ENCODE results near the gene HDAC11. TPM values are rescaled to one million over a fixed set of nuclear protein-coding genes. Genes with fewer than 3 reads are reported as not detected.

Gene HDAC11
- total and polyA plus RNA-seq, 2 donors: 7.4 to 27.1 TPM

DNA sequence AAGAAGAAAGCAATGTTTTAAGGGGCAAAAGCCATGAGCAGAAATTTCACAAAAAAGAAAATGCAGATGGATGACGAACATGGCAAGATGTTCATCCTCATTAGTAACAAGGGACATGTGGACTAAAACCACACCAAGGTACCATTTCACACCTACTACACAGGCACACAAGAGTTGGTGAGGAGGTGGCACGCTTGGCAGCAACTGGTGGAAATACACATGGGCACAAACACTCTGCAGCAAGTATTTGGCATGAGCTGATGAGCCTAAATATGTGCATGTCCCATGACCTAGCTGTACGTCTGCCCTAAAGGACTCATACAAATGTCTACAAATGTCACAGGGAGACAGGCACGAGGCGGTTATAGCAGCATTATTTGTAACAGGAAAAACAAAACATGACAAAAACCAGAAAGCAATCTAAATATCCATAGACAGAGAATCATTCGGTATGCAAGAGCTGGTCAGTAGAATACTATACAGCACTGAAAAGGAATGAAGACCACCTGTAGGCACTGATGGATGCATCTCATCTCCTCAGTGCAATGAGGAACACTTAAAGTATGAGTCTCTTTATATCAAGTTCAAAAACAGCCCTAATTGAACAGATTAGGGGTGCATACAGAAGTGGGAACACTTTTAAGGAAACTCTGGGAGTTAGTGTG, 57.3 kb downstream of the HDAC11 start:
- H3K27ac ChIP-seq (ENCODE audit: low read depth): no peak overlapping the region
- H3K4me1 ChIP-seq (ENCODE audit: insufficient read depth): no peaks in the 10 kb centered on the region
- DNase-seq (ENCODE audit: extremely low spot score): no peak
- no peaks in the 10 kb centered on the region for H3K36me3 ChIP-seq (ENCODE audit: insufficient read depth)
- no peak overlapping the region for H3K4me3 ChIP-seq (ENCODE audit: low read depth, low read length)
- WGBS: 94% methylated on average over 6 of the region's 6 CpGs

DNA sequence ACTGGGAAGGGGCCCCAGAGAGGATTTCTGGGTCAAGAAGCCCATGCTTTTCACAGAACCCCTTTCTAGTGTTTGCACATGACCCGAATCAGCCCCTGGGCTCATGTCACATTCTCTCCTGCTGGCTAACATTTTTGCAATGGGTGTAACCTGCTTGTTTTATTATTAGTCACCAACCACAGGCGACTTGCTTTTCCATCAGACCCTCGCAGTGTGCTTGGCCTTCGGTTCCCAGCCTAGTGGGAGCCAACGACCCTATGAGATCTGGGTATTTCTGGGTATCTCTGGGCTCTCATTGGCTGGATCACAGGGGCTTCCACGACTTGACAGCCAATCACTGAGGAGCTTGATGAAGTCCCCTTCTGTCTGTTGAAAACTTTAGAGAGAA, 57.8 kb downstream of the HDAC11 start:
- WGBS: 54% methylated on average over 6 of the region's 6 CpGs
- no peak for DNase-seq (ENCODE audit: extremely low spot score)
- H3K36me3 ChIP-seq (ENCODE audit: insufficient read depth): no peaks in the 10 kb centered on the region

DNA sequence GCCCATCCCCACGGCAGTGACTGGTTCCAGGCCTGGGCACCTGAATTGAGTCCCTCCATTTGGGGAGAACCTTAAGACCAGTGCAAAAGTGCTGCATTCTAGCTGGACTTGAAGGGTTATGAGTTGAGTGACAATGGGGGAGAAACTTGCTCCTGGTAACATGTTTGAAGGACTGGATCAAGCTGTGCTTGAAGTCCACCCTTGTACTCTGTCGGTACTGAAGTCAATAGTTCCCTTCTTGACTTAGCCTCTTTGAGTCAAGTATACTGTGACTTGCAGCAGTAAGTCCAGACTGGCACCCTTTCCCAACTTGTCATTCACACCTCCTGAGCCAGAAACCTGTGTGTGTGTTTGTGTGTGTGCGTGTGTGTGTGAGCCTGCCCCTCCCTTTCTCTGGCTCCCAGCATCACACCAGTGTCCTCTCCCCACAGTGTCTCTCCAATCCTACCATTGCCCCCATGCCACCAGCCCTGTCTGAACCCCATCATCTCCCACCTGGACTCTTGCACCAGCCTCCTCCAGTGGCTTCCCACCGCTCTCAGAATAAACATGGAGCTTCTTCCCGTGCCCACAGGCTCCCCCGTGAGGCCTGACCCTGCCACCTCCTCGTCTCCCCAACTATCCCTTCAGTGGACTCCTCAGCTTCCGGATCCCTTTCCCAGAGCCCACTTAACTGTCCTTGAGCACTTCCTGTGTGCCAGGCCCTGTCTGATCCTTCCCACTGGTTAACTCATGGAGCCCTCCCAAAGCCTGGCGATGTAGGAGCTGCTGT, 58.6 kb downstream of the HDAC11 start:
- Histone ChIP-seq H3K4me1 (ENCODE audit: insufficient read depth) (no peaks in the 10 kb centered on the region), H3K27ac (ENCODE audit: low read depth) (no peak overlapping the region), H3K36me3 (ENCODE audit: insufficient read depth) (no peaks in the 10 kb centered on the region), H3K4me3 (ENCODE audit: low read depth, low read length) (no peak overlapping the region)
- WGBS: 84% methylated on average over 9 of the region's 9 CpGs
- DNase-seq (ENCODE audit: extremely low spot score): no peak

More for the DNA sequence above, 57.8 kb downstream of the HDAC11 start:
- Histone ChIP-seq H3K27ac (ENCODE audit: low read depth) (no peak overlapping the region), H3K4me1 (ENCODE audit: insufficient read depth) (no peaks in the 10 kb centered on the region), H3K4me3 (ENCODE audit: low read depth, low read length) (no peak overlapping the region)

DNA sequence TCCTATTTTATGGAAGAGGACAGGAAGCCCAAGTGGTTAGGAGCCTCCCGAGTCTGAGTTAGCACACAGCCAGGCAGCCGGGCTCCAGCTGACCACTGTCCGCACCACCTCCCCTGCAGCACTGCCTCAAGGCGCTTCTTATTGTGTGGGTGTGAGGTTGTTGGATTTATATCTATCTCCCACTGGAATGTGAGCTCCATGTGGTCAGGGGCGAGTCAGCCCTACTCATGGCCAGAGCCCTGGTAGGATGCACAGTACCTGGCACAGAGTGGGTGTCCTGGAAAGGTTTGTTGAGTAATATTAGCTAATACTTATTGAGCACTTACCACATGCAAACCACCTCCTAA, 59.2 kb downstream of the HDAC11 start:
- no peaks in the 10 kb centered on the region for H3K4me1 ChIP-seq (ENCODE audit: insufficient read depth)
- no peak for DNase-seq (ENCODE audit: extremely low spot score)
- H3K36me3 ChIP-seq (ENCODE audit: insufficient read depth): no peaks in the 10 kb centered on the region
- 75% methylated on average over 5 of the region's 5 CpGs for WGBS
- H3K27ac ChIP-seq (ENCODE audit: low read depth): no peak overlapping the region
- no peak overlapping the region for H3K4me3 ChIP-seq (ENCODE audit: low read depth, low read length)

DNA sequence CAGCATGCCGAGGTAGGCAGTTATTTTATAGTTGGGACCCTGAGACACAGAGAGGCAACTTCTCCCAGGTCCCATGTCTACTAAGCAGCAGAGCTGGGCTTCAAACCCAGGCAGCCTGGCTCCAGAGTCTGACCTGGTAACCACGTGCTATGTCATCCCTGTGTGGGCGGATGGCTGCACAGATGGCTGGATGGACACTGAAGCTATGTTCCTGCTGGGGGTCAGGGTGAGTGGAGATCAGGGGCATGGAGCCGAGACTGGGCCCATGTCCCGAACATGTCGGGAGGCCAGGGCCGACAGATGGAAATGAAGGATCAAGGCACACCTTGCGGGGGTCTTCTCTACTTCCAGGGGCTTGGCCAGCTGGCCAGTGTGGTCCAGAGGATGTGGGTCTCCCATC, 59.6 kb downstream of the HDAC11 start:
- 87% methylated on average over 8 of the region's 8 CpGs for WGBS
- Histone ChIP-seq H3K4me1 (ENCODE audit: insufficient read depth) (no peaks in the 10 kb centered on the region), H3K4me3 (ENCODE audit: low read depth, low read length) (no peak overlapping the region), H3K36me3 (ENCODE audit: insufficient read depth) (no peaks in the 10 kb centered on the region), H3K27ac (ENCODE audit: low read depth) (no peak overlapping the region)
- DNase-seq (ENCODE audit: extremely low spot score): no peak

DNA sequence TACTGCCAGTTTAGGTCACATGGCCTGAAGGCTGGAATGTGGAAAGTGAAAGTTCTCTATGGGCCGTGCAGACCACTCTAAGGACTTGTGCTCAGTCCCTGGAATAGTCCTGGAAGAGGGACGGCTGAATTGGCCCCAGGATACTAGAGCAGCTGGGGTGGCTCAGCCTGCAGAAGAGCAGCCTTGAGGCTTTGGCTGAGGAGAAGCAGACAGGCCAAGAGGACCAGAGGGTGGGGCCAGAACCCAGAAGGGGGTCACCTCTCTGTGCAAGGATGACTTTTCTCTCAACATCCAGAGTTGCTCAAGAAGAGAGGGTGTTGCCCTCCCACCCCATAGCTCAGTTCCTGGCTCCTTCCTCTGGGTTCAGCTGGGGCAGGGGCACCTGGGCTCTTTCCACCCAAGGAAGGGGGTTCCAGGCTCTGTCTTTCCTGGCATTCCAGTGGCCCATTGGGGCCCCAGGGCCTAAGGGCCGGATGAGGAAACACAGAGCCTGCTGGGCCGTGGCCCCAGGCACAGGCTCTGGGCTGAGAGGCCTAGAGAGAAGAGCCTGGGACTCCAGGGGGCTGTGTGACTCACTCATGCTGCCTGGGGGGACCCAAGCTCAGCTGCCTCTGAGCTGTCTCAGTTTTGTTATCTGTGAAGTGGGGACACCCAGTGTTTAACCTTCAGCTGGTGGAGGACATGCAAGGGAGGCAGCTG, 60.3 kb downstream of the HDAC11 start:
- 60% methylated on average over 4 of the region's 4 CpGs for WGBS
- Histone ChIP-seq H3K36me3 (ENCODE audit: insufficient read depth) (no peaks in the 10 kb centered on the region), H3K4me1 (ENCODE audit: insufficient read depth) (no peaks in the 10 kb centered on the region), H3K4me3 (ENCODE audit: low read depth, low read length) (no peak overlapping the region), H3K27ac (ENCODE audit: low read depth) (no peak overlapping the region)
- no peak for DNase-seq (ENCODE audit: extremely low spot score)

DNA sequence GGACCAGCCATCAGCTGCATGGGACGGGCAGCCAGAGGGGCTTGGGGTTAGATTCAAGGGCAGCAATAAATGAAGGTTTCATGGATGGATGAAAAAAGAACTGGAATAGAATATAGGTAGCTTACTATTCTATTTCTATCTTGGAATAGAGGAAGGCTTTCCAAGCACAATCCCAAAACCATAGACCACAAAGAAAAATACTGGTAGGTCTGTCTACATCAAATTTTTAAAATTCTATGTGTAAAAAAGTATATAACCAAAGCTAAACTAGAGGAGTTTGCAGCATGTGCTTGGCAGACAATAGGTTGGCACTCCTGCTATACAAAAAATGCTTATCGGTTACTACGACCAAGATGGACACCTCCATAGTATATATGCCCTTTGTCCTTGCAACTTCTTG, 61.6 kb downstream of the HDAC11 start:
- 63% methylated on average over 3 of the region's 3 CpGs for WGBS
- H3K4me3 ChIP-seq (ENCODE audit: low read depth, low read length): no peak overlapping the region
- H3K4me1 ChIP-seq (ENCODE audit: insufficient read depth): no peaks in the 10 kb centered on the region
- H3K27ac ChIP-seq (ENCODE audit: low read depth): no peak overlapping the region
- H3K36me3 ChIP-seq (ENCODE audit: insufficient read depth): no peaks in the 10 kb centered on the region
- DNase-seq (ENCODE audit: extremely low spot score): no peak

DNA sequence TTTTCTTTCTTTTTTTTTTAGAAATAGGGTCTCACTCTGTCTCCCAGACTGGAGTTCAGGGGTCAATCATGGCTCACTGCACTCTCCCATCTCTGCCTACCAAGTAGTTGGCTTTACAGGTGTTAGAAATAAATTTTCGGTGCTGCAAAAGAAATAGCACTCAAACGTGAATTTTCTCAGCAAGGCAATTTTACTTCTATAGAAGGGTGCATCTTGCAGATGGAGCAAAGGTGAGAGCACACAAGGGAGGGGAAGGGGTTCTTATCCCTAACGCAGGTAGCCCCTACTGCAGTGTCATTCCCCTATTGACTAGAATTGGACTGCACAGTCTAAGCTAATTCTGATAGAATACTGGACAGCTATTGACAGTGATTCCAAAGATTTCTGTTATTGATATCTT, 62.0 kb downstream of the HDAC11 start:
- Histone ChIP-seq H3K36me3 (ENCODE audit: insufficient read depth) (no peaks in the 10 kb centered on the region), H3K27ac (ENCODE audit: low read depth) (no peak overlapping the region), H3K4me3 (ENCODE audit: low read depth, low read length) (no peak overlapping the region), H3K4me1 (ENCODE audit: insufficient read depth) (no peaks in the 10 kb centered on the region)
- no peak for DNase-seq (ENCODE audit: extremely low spot score)
- WGBS: 87% methylated on average over 3 of the region's 3 CpGs

DNA sequence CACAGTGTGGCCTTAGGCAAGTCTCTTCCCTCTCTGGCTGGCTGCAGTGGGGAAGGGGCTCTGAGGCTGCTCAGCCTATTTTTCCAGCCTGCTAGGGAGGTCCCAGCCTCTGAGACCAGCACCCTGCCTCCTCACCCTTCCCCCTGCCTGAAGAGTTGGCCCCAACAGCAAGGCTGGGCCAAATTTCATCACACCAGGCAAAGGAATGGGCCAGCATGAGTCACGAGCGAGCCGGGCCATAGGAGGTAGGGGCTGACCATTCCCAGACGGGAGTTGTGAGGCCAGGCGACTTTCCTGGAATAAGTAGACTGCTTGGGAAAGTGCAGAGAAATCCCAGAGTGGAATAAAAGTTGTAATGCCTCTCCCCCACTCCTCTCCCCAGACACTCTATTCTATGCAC, 63.1 kb downstream of the HDAC11 start:
- no peak overlapping the region for H3K4me3 ChIP-seq (ENCODE audit: low read depth, low read length)
- no peaks in the 10 kb centered on the region for H3K36me3 ChIP-seq (ENCODE audit: insufficient read depth)
- H3K4me1 ChIP-seq (ENCODE audit: insufficient read depth): no peaks in the 10 kb centered on the region
- 57% methylated on average over 5 of the region's 5 CpGs for WGBS
- H3K27ac ChIP-seq (ENCODE audit: low read depth): no peak overlapping the region
- no peak for DNase-seq (ENCODE audit: extremely low spot score)

DNA sequence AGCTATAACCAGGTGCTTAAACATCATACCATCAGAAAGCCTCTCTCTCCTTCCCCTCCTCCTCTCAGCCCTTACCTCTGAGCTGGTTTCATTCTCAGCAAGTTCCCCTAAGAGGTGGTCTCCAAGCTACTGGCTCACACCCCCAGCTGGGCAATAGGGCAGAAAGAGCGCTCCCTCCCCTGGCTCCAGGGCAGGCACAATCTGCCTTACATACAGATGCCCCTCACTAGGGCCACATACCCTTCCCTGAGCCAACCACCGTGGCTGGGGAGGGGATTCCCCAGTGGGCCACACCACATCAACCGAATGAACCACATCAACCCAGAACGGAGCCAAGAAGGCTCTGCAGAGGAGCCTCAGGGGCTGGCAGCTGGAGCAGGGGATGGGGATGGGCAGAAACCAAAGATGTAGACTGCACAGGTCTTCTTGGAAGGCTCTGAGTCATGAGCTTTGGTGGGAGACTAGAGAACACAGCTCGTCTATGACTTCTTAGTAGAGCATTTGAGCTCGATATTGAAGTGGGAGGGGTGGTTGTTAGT, 64.3 kb downstream of the HDAC11 start:
- 55% methylated on average over 6 of the region's 6 CpGs for WGBS

DNA sequence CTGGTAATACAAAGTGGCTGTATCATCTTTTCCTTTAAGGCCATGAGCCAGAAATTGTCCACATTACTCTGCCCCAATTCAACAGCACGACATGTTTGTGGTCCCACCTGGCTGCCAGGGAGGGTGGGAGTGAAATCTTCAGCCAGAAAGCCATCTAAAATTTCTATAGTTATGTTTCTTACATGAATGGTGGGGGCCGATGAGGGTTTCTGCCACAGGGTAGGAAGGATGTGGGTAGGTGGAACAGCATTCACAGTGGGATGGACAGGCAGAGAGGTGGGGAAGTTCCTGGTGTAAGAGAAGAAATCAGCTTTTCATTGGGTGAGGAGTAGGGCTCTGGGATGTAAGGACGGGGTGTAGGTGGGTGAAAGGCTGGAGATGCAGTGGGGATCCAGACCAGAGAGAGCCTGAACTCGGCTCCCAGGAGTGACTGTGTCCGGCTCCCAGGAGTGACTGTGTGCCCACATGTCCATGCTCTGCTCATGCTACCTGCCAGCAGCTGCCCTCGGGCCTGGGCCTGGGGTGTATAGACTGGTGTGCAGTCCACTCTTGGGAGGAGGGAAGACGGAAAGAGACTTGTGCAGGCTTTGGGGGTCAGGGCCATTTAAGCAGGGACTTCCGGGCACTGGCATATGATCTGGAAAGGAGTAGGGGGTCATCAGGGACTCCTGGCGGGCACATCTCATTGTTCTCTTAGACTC, 65.0 kb downstream of the HDAC11 start:
- 71% methylated on average over 9 of the region's 9 CpGs for WGBS
- Histone ChIP-seq H3K27ac (ENCODE audit: low read depth) (no peak overlapping the region), H3K4me3 (ENCODE audit: low read depth, low read length) (no peak overlapping the region), H3K4me1 (ENCODE audit: insufficient read depth) (no peaks in the 10 kb centered on the region), H3K36me3 (ENCODE audit: insufficient read depth) (no peaks in the 10 kb centered on the region)
- no peak for DNase-seq (ENCODE audit: extremely low spot score)

More for the DNA sequence above, 64.3 kb downstream of the HDAC11 start:
- H3K27ac ChIP-seq (ENCODE audit: low read depth): no peak overlapping the region
- DNase-seq (ENCODE audit: extremely low spot score): no peak
- H3K4me1 ChIP-seq (ENCODE audit: insufficient read depth): no peaks in the 10 kb centered on the region
- H3K4me3 ChIP-seq (ENCODE audit: low read depth, low read length): no peak overlapping the region
- no peaks in the 10 kb centered on the region for H3K36me3 ChIP-seq (ENCODE audit: insufficient read depth)

DNA sequence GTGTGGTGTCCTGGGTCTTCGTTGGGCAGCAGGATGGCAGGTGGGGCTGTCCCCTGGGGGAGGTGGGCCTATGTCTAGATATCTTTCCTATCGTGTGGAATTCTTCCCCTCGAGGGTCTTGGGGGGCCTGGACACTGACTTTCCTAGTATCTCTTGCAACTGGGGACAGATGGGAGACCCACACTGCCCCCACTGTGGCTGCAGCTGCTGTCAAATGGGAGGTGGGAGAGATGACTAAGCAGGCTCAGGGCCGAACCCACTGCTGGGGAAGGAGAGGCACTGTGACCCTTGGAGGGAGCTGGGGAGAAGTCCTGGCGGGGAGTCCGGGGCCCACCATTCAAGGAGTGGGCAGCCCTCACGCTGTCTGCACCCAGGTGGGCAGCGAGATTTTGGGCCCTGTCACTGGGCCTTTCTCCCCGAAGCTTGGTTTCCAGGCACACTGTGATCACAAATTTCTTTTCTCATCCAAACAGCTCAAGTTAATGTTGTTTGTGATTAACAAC, 65.9 kb downstream of the HDAC11 start:
- Histone ChIP-seq H3K27ac (ENCODE audit: low read depth) (peak overlapping the region; percentile 11), H3K4me3 (ENCODE audit: low read depth, low read length) (no peak overlapping the region), H3K36me3 (ENCODE audit: insufficient read depth) (no peaks in the 10 kb centered on the region), H3K4me1 (ENCODE audit: insufficient read depth) (no peaks in the 10 kb centered on the region)
- DNase-seq (ENCODE audit: extremely low spot score): no peak
- 71% methylated on average over 9 of the region's 9 CpGs for WGBS

DNA sequence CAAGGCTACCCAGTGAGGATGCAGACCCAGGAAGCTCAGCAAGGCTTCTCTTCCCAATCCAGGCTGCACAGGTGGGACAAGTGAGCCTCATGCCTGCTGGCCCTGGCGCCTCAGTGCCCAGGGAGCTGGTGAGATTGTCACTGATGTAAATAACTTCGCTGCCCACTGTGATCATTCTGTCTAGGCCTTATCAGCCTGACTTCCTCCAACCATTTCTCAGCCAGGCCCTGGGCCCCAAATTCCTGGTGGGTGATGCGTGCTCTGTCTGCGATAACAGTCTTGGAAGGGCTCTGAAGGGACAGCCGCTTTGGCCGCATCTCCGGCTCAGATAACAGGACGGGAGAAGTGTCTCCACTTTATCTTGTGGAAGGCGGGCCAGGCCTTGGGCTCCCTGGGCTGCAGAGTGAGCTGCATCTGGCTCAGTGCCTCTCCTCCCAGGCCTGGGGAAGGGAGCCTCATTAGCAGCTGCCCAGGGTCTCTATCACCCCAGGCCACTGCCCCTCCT, 66.6 kb downstream of the HDAC11 start:
- no peak overlapping the region for H3K4me3 ChIP-seq (ENCODE audit: low read depth, low read length)
- H3K27ac ChIP-seq (ENCODE audit: low read depth): no peak overlapping the region
- no peaks in the 10 kb centered on the region for H3K36me3 ChIP-seq (ENCODE audit: insufficient read depth)
- DNase-seq (ENCODE audit: extremely low spot score): no peak
- no peaks in the 10 kb centered on the region for H3K4me1 ChIP-seq (ENCODE audit: insufficient read depth)
- WGBS: 28% methylated on average over 9 of the region's 9 CpGs

All from urinary bladder (tissue), 4 donors.